H9 (cell line): ENCODE results near the gene TECPR2. TPM values are rescaled to one million over a fixed set of nuclear protein-coding genes. Genes with fewer than 3 reads are reported as not detected.

ENCODE experiments used
- DNase-seq: peaks from one replicate; pipeline ENCODE4 v3.0.0-alpha.2; 2017
- H2AFZ ChIP-seq: one replicate; pipeline ENCODE4 v1.6.1; 2013; ENCODE audit warnings: mild to moderate bottlenecking, low read length, control low read depth, moderate library complexity
- H2AK5ac ChIP-seq: 2 replicates; pipeline ENCODE4 v1.6.1; 2013; ENCODE audit warnings: low read length, control low read depth, mixed read lengths; ENCODE audit not compliant: insufficient read length
- H2BK120ac ChIP-seq: one replicate; pipeline ENCODE4 v1.6.1; 2013; ENCODE audit warnings: low read depth, mild to moderate bottlenecking, low read length, control low read depth, inconsistent platforms; ENCODE audit not compliant: poor library complexity, severe bottlenecking
- H2BK12ac ChIP-seq: 2 replicates; pipeline ENCODE4 v1.6.1; 2013; ENCODE audit warnings: low read length, control low read depth, mixed read lengths, low read depth; ENCODE audit not compliant: insufficient read length
- H2BK15ac ChIP-seq: 2 replicates; pipeline ENCODE4 v1.6.1; 2013; ENCODE audit warnings: low read depth, low read length, control low read depth
- H2BK20ac ChIP-seq: one replicate; pipeline ENCODE4 v1.6.1; 2013; ENCODE audit warnings: low read depth, mild to moderate bottlenecking, low read length, control low read depth, inconsistent platforms; ENCODE audit not compliant: poor library complexity, severe bottlenecking
- H2BK5ac ChIP-seq: 2 replicates; pipeline ENCODE4 v1.6.1; 2013; ENCODE audit warnings: low read length, control low read depth, mixed read lengths; ENCODE audit not compliant: insufficient read length
- H3K14ac ChIP-seq: 2 replicates; pipeline ENCODE4 v1.6.1; 2013; ENCODE audit warnings: low read length, control low read depth; ENCODE audit not compliant: insufficient read depth
- H3K18ac ChIP-seq: 2 replicates; pipeline ENCODE4 v1.6.1; 2013; ENCODE audit warnings: low read depth, mild to moderate bottlenecking, mixed read lengths, low read length, control low read depth; ENCODE audit not compliant: insufficient read length
- H3K23ac ChIP-seq: 2 replicates; pipeline ENCODE4 v1.6.1; 2013; ENCODE audit warnings: low read length, control low read depth, mixed read lengths, low read depth; ENCODE audit not compliant: insufficient read length
- H3K23me2 ChIP-seq: 2 replicates; pipeline ENCODE4 v1.6.1; 2013; ENCODE audit warnings: low read depth, mild to moderate bottlenecking, mixed read lengths, low read length, control low read depth; ENCODE audit not compliant: insufficient read length, poor library complexity, severe bottlenecking
- H3K27ac ChIP-seq: 2 replicates; pipeline ENCODE4 v1.5.1; 2013; ENCODE audit warnings: low read length, control low read depth, mixed read lengths, low read depth; ENCODE audit not compliant: insufficient read length
- H3K27me3 ChIP-seq: 2 replicates; pipeline ENCODE4 v1.6.1; 2013; ENCODE audit warnings: low read length, control low read depth, inconsistent platforms; ENCODE audit not compliant: insufficient read depth
- H3K4ac ChIP-seq: 2 replicates; pipeline ENCODE4 v1.6.1; 2013; ENCODE audit warnings: low read depth, mild to moderate bottlenecking, control low read depth, inconsistent platforms, low read length, moderate library complexity
- H3K4me1 ChIP-seq: 2 replicates; pipeline ENCODE4 v1.6.1; 2013; ENCODE audit warnings: low read length, control low read depth, inconsistent platforms; ENCODE audit not compliant: insufficient read depth
- H3K4me2 ChIP-seq: 2 replicates; pipeline ENCODE4 v1.6.1; 2013; ENCODE audit warnings: low read length, control low read depth, mixed read lengths; ENCODE audit not compliant: insufficient read length, insufficient read depth
- H3K56ac ChIP-seq: 2 replicates; pipeline ENCODE4 v1.6.1; 2013; ENCODE audit warnings: low read depth, mild to moderate bottlenecking, mixed read lengths, low read length, control low read depth; ENCODE audit not compliant: insufficient read length
- H3K79me1 ChIP-seq: 2 replicates; pipeline ENCODE4 v1.6.1; 2013; ENCODE audit warnings: low read depth, mild to moderate bottlenecking, moderate library complexity, low read length, control low read depth, inconsistent platforms; ENCODE audit not compliant: insufficient read depth, poor library complexity, severe bottlenecking
- H3K79me2 ChIP-seq: 2 replicates; pipeline ENCODE4 v1.6.1; 2013; ENCODE audit warnings: low read length, control low read depth, inconsistent platforms; ENCODE audit not compliant: insufficient read depth
- H3K9ac ChIP-seq: 2 replicates; pipeline ENCODE4 v1.6.1; 2013; ENCODE audit warnings: low read length, control low read depth, mixed read lengths; ENCODE audit not compliant: insufficient read length; ENCODE audit errors: extremely low read depth
- H3K9me3 ChIP-seq: one replicate; pipeline ENCODE4 v1.6.1; 2013; ENCODE audit warnings: low read depth, low read length, inconsistent platforms; ENCODE audit not compliant: control insufficient read depth
- H3T11ph ChIP-seq: one replicate; pipeline ENCODE4 v1.6.1; 2013; ENCODE audit warnings: mild to moderate bottlenecking, low read length, control low read depth, inconsistent platforms
- H4K20me1 ChIP-seq: one replicate; pipeline ENCODE4 v1.6.1; 2013; ENCODE audit not compliant: control insufficient read depth, insufficient read length, insufficient read depth
- H4K5ac ChIP-seq: 2 replicates; pipeline ENCODE4 v1.6.1; 2013; ENCODE audit warnings: low read depth, mild to moderate bottlenecking, mixed read lengths, low read length, control low read depth; ENCODE audit not compliant: insufficient read length
- H4K8ac ChIP-seq: replicated peaks from 2 replicates; pipeline ENCODE4 v1.6.1; 2013; ENCODE audit warnings: low read length, control low read depth, mixed read lengths, low read depth; ENCODE audit not compliant: insufficient read length
- H4K91ac ChIP-seq: 2 replicates; pipeline ENCODE4 v1.6.1; 2013; ENCODE audit warnings: low read depth, mild to moderate bottlenecking, moderate library complexity, mixed read lengths, low read length, control low read depth; ENCODE audit not compliant: insufficient read length
- H3K27ac Mint-ChIP-seq, 3 experiments: 2 replicates in 2 of 3; 3 replicates in 1 of 3; pipeline ENCODE4 v1.8.0; 2020 to 2021; ENCODE audit warnings: mixed read lengths in 3 of 3, mild to moderate bottlenecking in 1 of 3, moderate library complexity in 1 of 3
- H3K27me3 Mint-ChIP-seq: 2 replicates; pipeline ENCODE4 v1.8.0; 2021; ENCODE audit warnings: low read depth, mild to moderate bottlenecking, moderate library complexity, mixed read lengths
- H3K36me3 Mint-ChIP-seq, 3 experiments: 2 replicates in 2 of 3; 3 replicates in 1 of 3; pipeline ENCODE4 v1.8.0; 2020 to 2021; ENCODE audit warnings: low read depth in 3 of 3, mixed read lengths in 3 of 3; ENCODE audit not compliant: insufficient read depth in 1 of 3
- H3K4me1 Mint-ChIP-seq, 2 experiments: 2 replicates each; pipeline ENCODE4 v1.8.0; 2020; ENCODE audit warnings: mixed read lengths in 2 of 2
- H3K4me3 Mint-ChIP-seq, 2 experiments: 2 replicates in 1 of 2; 3 replicates in 1 of 2; pipeline ENCODE4 v1.8.0; 2020 to 2021; ENCODE audit warnings: mild to moderate bottlenecking in 2 of 2, mixed read lengths in 2 of 2, moderate library complexity in 1 of 2
- H3K9me3 Mint-ChIP-seq, 2 experiments: 2 replicates in 1 of 2; 3 replicates in 1 of 2; pipeline ENCODE4 v1.8.0; 2020; ENCODE audit warnings: mild to moderate bottlenecking in 2 of 2, mixed read lengths in 2 of 2, moderate library complexity in 1 of 2
- CTCF ChIP-seq: fragments of 200-600 bp; sonication (generic); conservative IDR thresholded peaks from 3 replicates; pipeline ENCODE4 v1.8.0; 2021; ENCODE audit warnings: antibody characterized with exemption, mild to moderate bottlenecking
- WGBS: extraction: QIAGEN DNeasy Blood & Tissue Kit; methylation state at CpG from one replicate; pipeline ENCODE4 v1.1.7; 2013; ENCODE audit warnings: missing lambda C conversion rate, low lambda C conversion rate, mixed read lengths; ENCODE audit not compliant: insufficient read length; ENCODE audit errors: extremely low coverage; 5-methylcytosine and 5-hydroxymethylcytosine counted together
- total RNA-seq: library from RNA; stranded (reverse); gene quantifications from 2 replicates; pipeline ENCODE4 v1.2.1, GENCODE V29; 2021

Gene TECPR2
- total RNA-seq, 1 experiment from 2014 or later = 15.4 TPM

GRCh38 chr14:102316338-102316742, 46.4 kb upstream of the TECPR2 start:
- Histone ChIP-seq H2AK5ac (no peak overlapping the region), H2BK120ac (no peak overlapping the region), H3K4me1 (no peaks in the 10 kb centered on the region; the same call in 1 of the 2 replicates), H4K8ac (no peak overlapping the region), H3K18ac (no peak overlapping the region), H2BK5ac (no peak overlapping the region), H3K23me2 (peaks cover 21% of the 10 kb centered on the region), H3K56ac (no peak overlapping the region), H3K9me3 (no peaks in the 10 kb centered on the region), H3T11ph (no peak overlapping the region), H3K9ac (peak overlapping the region; percentile 8), H3K79me1 (no peaks in the 10 kb centered on the region), H3K27me3 (no peaks in the 10 kb centered on the region; the same call in 1 of the 2 replicates), H3K4me2 (peak overlapping the region; percentile 34), H3K4ac (no peak overlapping the region), H3K27ac (no peak overlapping the region), H2BK15ac (no peak overlapping the region), H2AFZ (peak overlapping the region; percentile 10), H3K14ac (no peak overlapping the region), H4K20me1 (no peaks in the 10 kb centered on the region), H4K5ac (no peak overlapping the region), H3K23ac (no peak overlapping the region), H4K91ac (no peak overlapping the region), H2BK12ac (no peak overlapping the region), H2BK20ac (no peak overlapping the region), H3K79me2 (no peaks in the 10 kb centered on the region)
- H3K4me1 Mint-ChIP-seq = peaks cover 39 to 43% of the 10 kb centered on the region in 2 experiments
- H3K4me3 Mint-ChIP-seq = peak overlapping the region; percentile 88 to 94
- peaks cover 35% of the 10 kb centered on the region for H3K27me3 Mint-ChIP-seq
- no CpG with 5 or more reads among the region's 10 CpGs for WGBS
- H3K9me3 Mint-ChIP-seq = no peaks in the 10 kb centered on the region; a peak in 1 of 5 replicates
- H3K36me3 Mint-ChIP-seq = no peaks in the 10 kb centered on the region; a peak in 1 of 7 replicates
- H3K27ac Mint-ChIP-seq = peak overlapping the region; percentile 61 to 92 (median 83); a peak in 4 of 7 replicates
- no peak for DNase-seq
- TF ChIP-seq CTCF = no peak
